Stomach (tissue), 9 donors: ENCODE measurements around the gene SNTG2. TPM values are rescaled to one million over a fixed set of nuclear protein-coding genes. Genes with fewer than 3 reads are reported as not detected.

Experiments
- DNase-seq, 2 donors: peaks; one replicate each; pipeline versions ENCODE4 v3.0.0 to v3.0.0-alpha.2; 2013 to 2019
- H3K27ac ChIP-seq, 5 donors: fragments of 200-600 bp in 4 of 5; sonication (generic) in 4 of 5; one replicate each; pipeline ENCODE4 v1.5.1; 2013 to 2019; ENCODE audit warnings: mild to moderate bottlenecking in 1 of 5, moderate library complexity in 1 of 5
- H3K27me3 ChIP-seq, 3 donors: fragments of 200-600 bp; sonication (generic); one replicate each; pipeline ENCODE4 v1.5.1; 2017 to 2019; ENCODE audit warnings: mixed run types in 1 of 3
- H3K36me3 ChIP-seq, 4 donors: fragments of 200-600 bp; sonication (generic); 1 replicate in 3 of 4; 2 replicates in 1 of 4; pipeline ENCODE4 v1.5.1; 2016 to 2019
- H3K4me1 ChIP-seq, 4 donors: fragments of 200-600 bp; sonication (generic); one replicate each; pipeline ENCODE4 v1.5.1; 2016 to 2019
- H3K4me3 ChIP-seq, 4 donors: fragments of 200-600 bp; sonication (generic) in 3 of 4; one replicate each; pipeline ENCODE4 v1.5.1; 2016 to 2019; ENCODE audit warnings: mild to moderate bottlenecking in 1 of 4
- H3K9me3 ChIP-seq, 4 donors: fragments of 200-600 bp; sonication (generic); one replicate each; pipeline ENCODE4 v1.5.1; 2016 to 2019
- CTCF ChIP-seq, 7 experiments: fragments of 450-650 bp in 4 of 7; fragments of 200-600 bp in 3 of 7; sonication (generic) in 3 of 7; IDR thresholded peaks; one replicate each; pipeline ENCODE4 v1.5.1; 2016 to 2019; ENCODE audit warnings: antibody characterized with exemption in 7 of 7, control low read depth in 2 of 7, mild to moderate bottlenecking in 1 of 7
- EP300 ChIP-seq: sonication (generic); formaldehyde crosslinking; IDR thresholded peaks from one replicate; pipeline ENCODE4 v1.6.1; 2017; ENCODE audit warnings: antibody characterized with exemption
- POLR2A ChIP-seq, 4 donors: fragments of 450-650 bp; IDR thresholded peaks; one replicate each; pipeline ENCODE4 v1.6.1; 2016; ENCODE audit warnings: antibody characterized with exemption in 4 of 4, control low read depth in 2 of 4, mild to moderate bottlenecking in 1 of 4, moderate library complexity in 1 of 4
- POLR2AphosphoS5 ChIP-seq, 3 donors: sonication (generic); formaldehyde crosslinking; IDR thresholded peaks; one replicate each; pipeline ENCODE4 v1.6.1; 2016; ENCODE audit warnings: antibody characterized with exemption in 3 of 3
- WGBS, 5 donors: extraction: QIAGEN DNeasy Blood & Tissue Kit in 3 of 5; methylation state at CpG; one replicate each; pipeline versions ENCODE4 v1.1.5 to v1.1.7; 2013 to 2018; 5-methylcytosine and 5-hydroxymethylcytosine counted together
- intact Hi-C: fragments of 100-400 bp; cut with DNase I; formaldehyde crosslinking; loops from one replicate; pipeline ENCODE4 v1.15.1; 2023; ENCODE audit warnings: low total_unique reads
- polyA plus RNA-seq, 3 donors: library from polyadenylated mRNA; stranded (reverse); fragments of 200-250 nt; gene quantifications; one replicate each; pipeline ENCODE4 v1.2.3, GENCODE V29; 2013
- total RNA-seq, 5 donors: library from RNA; depleted of rRNA; stranded (reverse); fragments of >200 nt; gene quantifications; one replicate each; pipeline versions ENCODE4 v1.1.0 to v1.2.3, GENCODE V29; 2014 to 2016
- donor health status: healthy with polysubstance abuse.
- donor health status: Bipolar disorder and iron deficiency.
- donor health status: healthy.

SNTG2 gene
- total and polyA plus RNA-seq, 8 donors, result 0.68 to 19.6 (median 5.3) TPM; not detected in 1

DNA sequence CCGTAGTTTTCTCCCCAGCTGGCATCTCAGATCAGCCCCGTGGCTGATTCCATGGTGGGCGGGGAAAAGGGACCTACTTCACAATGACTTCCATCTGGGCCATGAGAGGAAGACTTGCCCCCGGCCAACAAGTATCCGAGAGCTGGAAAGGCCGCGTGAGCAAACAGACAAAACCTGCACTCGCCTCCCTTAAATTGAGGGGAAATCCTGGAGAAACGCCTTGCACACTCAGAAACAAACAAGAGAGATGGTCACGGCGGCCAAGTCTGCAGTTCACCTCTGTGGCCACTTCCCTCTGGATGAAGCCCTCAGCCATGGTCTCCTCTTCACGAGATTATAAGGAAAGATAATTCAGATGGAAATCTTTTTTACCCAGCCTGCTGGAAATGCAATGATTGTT lies 423.2 kb downstream of the SNTG2 start:
- H3K4me1 ChIP-seq, result no peaks in the 10 kb centered on the region
- H3K9me3 ChIP-seq, result peaks cover 0 to 5% (median 0%) of the 10 kb centered on the region in 4 donors
- H3K27me3 ChIP-seq, result no peaks in the 10 kb centered on the region
- 78 to 84% (median 81%) methylated on average over 12 of the region's 12 CpGs for WGBS, 5 donors
- H3K27ac ChIP-seq, result no peak overlapping the region
- DNase-seq, result no peak
- intact Hi-C loops, result no loop called here
- no peaks in the 10 kb centered on the region for H3K36me3 ChIP-seq
- H3K4me3 ChIP-seq, result peak overlapping the region in 1 of 4 donors; percentile 3
- TF ChIP-seq POLR2AphosphoS5 (IDR thresholded peaks at IDR 0.05), result no peak
- no peak for TF ChIP-seq CTCF (IDR thresholded peaks at IDR 0.05)

DNA sequence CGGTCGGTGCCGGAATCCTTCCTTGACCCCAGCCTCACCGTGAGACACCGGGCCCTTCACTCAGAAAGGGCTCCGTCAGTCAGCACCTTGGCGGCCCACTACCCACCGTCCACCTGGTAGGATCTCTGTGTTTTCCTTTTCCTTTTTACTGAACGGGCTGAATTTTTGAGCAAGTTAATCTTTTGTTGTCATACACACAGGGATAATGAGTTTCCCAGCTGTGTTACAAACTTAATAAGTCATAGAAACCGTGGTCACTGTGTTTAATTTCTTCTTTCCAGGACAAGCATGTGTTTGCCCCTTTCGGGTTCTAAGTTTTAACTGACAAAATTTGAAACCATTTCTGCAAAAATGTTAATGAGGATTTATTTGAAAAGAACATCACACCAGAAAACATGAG lies 423.6 kb downstream of the SNTG2 start:
- Histone ChIP-seq H3K36me3 (no peaks in the 10 kb centered on the region), H3K4me3 (peak overlapping the region in 1 of 4 donors; percentile 3), H3K27me3 (no peaks in the 10 kb centered on the region), H3K27ac (no peak overlapping the region), H3K4me1 (no peaks in the 10 kb centered on the region), H3K9me3 (peaks cover 0 to 10% (median 0%) of the 10 kb centered on the region in 4 donors)
- no peak for TF ChIP-seq CTCF (IDR thresholded peaks at IDR 0.05)
- no peak for TF ChIP-seq POLR2A (IDR thresholded peaks at IDR 0.05)
- no peak for TF ChIP-seq EP300
- TF ChIP-seq POLR2AphosphoS5 (IDR thresholded peaks at IDR 0.05), result no peak
- intact Hi-C loops, result no loop called here
- no peak for DNase-seq
- 71 to 82% (median 76%) methylated on average over 11 of the region's 11 CpGs for WGBS, 5 donors

- no peaks in the 10 kb centered on the region for H3K36me3 ChIP-seq
- no peak for DNase-seq
- intact Hi-C loops, result no loop called here
- no peaks in the 10 kb centered on the region for H3K27me3 ChIP-seq
- TF ChIP-seq POLR2AphosphoS5 (IDR thresholded peaks at IDR 0.05) (no peak), POLR2A (IDR thresholded peaks at IDR 0.05) (no peak)
- peaks cover 0 to 11% (median 0%) of the 10 kb centered on the region in 4 donors for H3K9me3 ChIP-seq
- no peak overlapping the region for H3K4me3 ChIP-seq
- no peak overlapping the region for H3K27ac ChIP-seq
- 77 to 84% (median 83%) methylated on average over 14 of the region's 14 CpGs for WGBS, 5 donors
- no peaks in the 10 kb centered on the region for H3K4me1 ChIP-seq
Observed at GRCh38 chr2:1375794-1376193, 425.1 kb downstream of the SNTG2 start.

DNA sequence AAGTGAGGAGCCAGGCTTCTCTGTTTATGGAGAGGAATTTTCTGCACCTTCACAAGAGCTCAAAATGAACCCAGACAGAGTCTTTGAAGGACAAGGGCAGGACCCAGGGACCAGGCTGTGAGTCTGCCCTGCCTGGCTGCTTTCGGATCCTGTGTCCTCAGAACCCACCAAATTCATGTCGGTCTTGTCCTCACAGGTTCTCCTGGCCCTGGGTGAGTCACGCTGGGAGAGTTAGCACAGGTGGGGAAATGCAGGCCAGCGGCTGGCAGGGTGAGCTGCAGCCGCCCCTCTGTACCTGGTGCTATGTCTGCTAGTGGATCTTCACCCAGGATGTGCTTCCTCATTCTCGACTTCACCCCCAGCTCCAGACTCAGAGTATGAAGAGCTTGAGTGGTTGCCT lies 426.8 kb downstream of the SNTG2 start:
- DNase-seq, result no peak
- no peaks in the 10 kb centered on the region for H3K4me1 ChIP-seq
- no peak overlapping the region for H3K27ac ChIP-seq
- H3K9me3 ChIP-seq, result peaks cover 0 to 11% (median 0%) of the 10 kb centered on the region in 4 donors
- 69 to 90% (median 79%) methylated on average over 4 to 6 of the region's 6 CpGs for WGBS, 5 donors
- TF ChIP-seq CTCF (IDR thresholded peaks at IDR 0.05) (no peak), POLR2A (IDR thresholded peaks at IDR 0.05) (no peak), EP300 (no peak), POLR2AphosphoS5 (IDR thresholded peaks at IDR 0.05) (no peak)
- H3K36me3 ChIP-seq, result no peaks in the 10 kb centered on the region
- no peak overlapping the region for H3K4me3 ChIP-seq
- no peaks in the 10 kb centered on the region for H3K27me3 ChIP-seq
- intact Hi-C loops, result no loop called here

DNA sequence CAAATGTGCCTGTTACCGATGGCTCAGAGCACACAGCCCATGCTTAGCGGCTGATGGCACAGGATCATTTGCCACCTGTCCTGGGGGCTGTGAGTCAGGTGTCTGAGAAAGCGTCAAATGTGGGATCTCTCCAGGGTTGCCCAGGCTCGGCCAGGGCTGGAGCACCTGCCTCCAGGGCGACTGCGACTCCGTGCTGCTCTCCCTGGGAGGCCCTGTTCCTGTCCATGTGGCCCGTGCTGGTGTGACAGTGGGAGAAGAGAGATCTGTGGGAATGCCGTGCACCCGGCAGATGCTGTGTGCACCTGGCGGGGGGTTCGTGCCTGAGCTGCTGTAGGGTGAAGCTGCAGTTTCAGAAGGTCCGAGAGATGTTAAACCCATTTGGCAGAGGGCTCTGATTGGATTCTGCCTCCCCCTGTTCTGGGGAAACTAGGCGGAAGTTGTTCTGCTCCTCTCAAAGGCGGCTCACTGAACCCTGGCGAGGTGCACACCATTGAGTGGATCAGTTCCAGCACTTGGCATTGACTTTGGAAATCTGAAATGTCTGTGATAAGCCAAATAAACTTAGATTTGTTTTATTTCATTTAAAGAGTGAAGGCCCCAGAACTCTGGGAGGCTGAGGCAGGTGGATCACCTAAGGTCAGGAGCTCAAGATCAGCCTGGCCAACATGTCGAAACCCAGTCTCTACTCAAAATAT lies 428.0 kb downstream of the SNTG2 start:
- TF ChIP-seq POLR2AphosphoS5 (IDR thresholded peaks at IDR 0.05) (no peak), POLR2A (IDR thresholded peaks at IDR 0.05) (no peak), EP300 (no peak), CTCF (IDR thresholded peaks at IDR 0.05) (no peak)
- Histone ChIP-seq H3K27ac (no peak overlapping the region), H3K36me3 (no peaks in the 10 kb centered on the region), H3K4me3 (no peak overlapping the region), H3K27me3 (no peaks in the 10 kb centered on the region), H3K4me1 (no peaks in the 10 kb centered on the region), H3K9me3 (peaks cover 0 to 11% (median 0%) of the 10 kb centered on the region in 4 donors)
- 64 to 87% (median 71%) methylated on average over 15 to 17 of the region's 17 CpGs for WGBS, 5 donors
- intact Hi-C loops, result no loop called here
- DNase-seq, result no peak
